Activated T-cell treated with anti-CD3 and anti-CD28 coated beads for 48 hours (primary cell): ENCODE results near the gene CCDC112.
"Not testable (repeated sequence)": the region's sequence is repeated elsewhere in the genome, so short reads cannot be mapped to it uniquely, and the experiment has no call there.

Source experiments
- DNase-seq: peaks from one replicate; pipeline ENCODE4 v3.0.0-alpha.2; 2020; ENCODE audit warnings: low read depth

Gene CCDC112

DNA sequence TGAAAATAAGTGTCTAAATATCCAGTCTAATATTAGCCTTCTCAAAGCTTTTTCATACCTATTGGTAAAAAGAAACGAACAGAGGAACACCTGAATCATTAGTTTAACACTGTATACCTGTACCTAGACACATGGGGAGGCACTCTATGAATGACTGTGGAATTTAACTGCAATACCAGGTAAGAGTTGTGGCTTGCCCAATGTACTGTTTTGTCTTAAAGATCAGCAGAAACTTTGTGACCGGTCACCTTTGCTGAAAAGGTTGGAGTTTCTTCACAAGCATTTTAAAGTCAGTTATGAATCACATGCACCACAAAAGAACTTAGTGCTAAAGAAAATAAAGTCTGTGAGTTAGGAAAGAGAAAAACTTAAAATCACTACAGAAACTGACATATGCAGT lies 36.2 kb downstream of the CCDC112 start:
- no peak for DNase-seq

GRCh38 chr5:115257981-115258380 lies 38.5 kb downstream of the CCDC112 start:
- no peak for DNase-seq

DNA sequence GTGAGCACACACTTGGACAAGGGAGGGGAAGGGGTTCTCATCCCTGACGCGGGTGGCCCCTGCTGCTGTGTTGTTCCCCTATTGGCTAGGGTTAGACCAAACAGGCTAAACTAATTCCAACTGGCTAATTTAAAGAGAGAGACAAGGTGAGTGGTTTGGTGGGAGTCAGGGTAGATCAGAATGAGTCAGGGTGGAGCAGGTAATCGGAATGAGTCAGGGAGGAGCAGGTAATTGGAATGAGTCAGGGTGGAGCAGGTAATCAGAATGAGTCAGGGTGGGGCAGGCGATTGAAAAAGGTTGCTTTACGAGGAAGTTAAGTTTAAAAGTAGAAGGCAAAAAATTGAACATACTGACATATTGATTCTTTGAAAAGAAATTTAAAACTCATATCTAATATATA lies 47.1 kb downstream of the CCDC112 start:
- DNase-seq = not testable (repeated sequence)

DNA sequence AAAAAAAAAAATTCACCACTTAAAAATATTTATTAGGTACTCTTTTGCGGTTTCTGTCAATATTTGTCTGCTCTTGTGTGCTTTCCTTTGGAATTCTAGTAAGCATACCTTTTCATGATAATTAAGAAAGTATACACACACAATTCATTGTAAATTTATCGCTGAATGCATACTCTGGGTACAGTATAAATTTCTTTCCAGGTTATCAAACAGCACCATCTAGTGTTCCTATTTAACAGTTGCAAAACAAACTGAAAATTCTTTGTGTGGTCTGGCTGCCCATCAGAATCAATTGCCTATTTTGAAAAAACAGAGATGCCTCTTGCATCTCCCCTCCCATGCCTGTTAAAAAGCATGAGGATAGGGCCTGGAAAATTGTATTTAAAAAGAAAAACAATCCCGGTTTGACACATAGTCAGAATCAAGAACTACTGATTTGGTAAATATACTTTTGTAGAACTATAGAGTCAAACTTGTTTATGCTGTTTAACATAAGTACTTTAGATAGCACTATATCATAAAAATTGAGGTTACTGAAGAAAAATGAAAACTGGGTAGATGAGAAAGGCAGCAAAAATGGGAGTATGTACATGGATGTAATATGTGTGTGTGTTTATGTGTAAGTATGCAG lies 50.0 kb downstream of the CCDC112 start:
- DNase-seq = no peak

GRCh38 chr5:115243412-115243811 lies 53.0 kb downstream of the CCDC112 start:
- no peak for DNase-seq

GRCh38 chr5:115241881-115242642 lies 54.4 kb downstream of the CCDC112 start:
- no peak for DNase-seq

- DNase-seq = no peak
Observed at GRCh38 chr5:115237066-115237465, 59.4 kb downstream of the CCDC112 start.

DNA sequence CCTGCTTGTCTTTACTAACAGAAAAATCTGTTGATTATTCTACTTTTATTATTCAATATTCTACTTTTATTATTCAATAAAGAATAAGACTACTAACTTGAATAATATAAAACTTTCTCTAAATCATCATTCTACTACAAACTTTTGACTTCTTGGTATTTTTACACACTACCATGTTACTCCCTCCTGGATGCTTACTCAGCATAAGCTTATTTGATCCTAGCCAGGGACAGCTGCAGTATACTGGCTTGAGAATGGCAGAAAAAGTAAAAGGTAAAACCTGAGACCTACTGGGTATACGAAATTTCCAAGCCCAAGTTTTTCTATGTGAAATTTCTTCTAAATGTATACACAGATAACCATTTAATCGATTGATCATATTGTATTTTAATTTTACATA lies 59.9 kb downstream of the CCDC112 start:
- DNase-seq = no peak

- no peak for DNase-seq
Observed at GRCh38 chr5:115231598-115231997, 64.9 kb downstream of the CCDC112 start.

- no peak for DNase-seq
Observed at GRCh38 chr5:115229606-115230005, 66.8 kb downstream of the CCDC112 start.

- no peak for DNase-seq
Observed at GRCh38 chr5:115227281-115227680, 69.2 kb downstream of the CCDC112 start.
